HG03097 (cell line): ENCODE results near the gene PCBP2.
A peak's percentile ranks its signal among the peaks of the same experiment; 100 is the strongest.
"Not testable (repeated sequence)": the region's sequence is repeated elsewhere in the genome, so short reads cannot be mapped to it uniquely, and the experiment has no call there.

Experiments
- ATAC-seq: cut with Tn5 transposase; IDR thresholded peaks from one replicate; pipeline ENCODE4 v1.9.1; 2021; ENCODE audit not compliant: unreplicated experiment, low FRiP score

PCBP2 gene

GRCh38 chr12:53439582-53439981 is 12.3 kb upstream of the PCBP2 start:
- not testable (repeated sequence) for ATAC-seq

DNA sequence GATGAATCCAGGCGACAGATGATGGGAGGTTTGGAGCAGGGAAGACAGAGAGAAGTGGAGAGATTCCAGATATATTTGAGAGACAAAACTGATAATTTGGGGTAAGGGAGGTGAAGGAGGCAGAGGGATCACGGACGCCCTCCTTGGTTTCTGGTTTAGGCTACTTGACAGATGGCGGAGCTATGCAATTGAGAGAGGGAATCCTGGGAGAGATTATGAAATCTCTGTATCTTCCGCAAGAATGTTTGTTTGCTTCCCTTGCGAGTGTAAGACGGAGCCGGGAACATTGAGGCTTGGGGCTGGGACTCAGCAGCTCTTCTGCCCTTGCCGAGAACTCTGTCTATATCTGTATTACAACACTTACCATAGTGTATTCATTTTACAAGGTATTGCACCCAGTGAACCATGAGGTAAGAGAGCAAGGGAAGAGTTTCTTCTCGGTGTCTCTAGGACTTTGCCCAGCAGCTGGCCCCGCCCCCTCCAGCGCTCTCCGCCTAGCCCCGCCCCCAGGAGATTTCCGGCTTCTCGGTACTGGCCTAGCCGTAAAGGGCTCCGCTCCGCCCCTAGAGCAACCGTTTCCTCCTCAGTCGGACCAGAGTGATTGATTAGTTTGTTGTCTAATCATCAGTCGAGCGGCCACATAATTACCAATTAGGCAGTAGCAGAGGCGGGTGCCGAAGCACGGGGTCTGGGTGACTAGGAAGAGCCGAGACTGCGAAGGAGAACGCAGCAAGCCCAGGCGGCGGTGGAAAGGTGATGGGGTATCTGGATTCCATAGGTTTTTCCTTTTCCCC is 10.7 kb upstream of the PCBP2 start, which contains the start of gene PRR13:
PRR13 (plus strand) TSS at position 695 of the 794 bp plus-strand sequence. CDS start 981 bp downstream, outside the sequence.
- ATAC-seq = peak; percentile 99

DNA sequence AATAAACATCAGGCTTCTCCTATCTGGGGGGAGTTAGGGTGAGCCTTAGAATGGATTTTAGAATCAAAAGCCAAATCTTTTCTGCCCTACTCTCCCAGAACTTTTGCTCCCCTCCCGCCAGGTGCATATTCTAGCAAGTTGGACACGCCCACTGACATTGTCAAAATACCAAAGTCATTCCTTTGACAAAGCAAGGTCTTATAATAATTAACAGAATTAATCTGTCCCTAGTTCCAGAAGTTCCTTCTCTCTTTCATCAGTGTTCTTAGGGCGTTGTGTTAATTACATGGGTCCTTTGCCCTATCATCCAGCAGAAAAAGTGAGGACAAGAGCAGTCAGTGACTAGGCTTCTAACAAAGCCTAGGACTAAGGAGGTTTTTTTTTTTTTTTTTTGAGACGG is 7.9 kb upstream of the PCBP2 start:
- no peak for ATAC-seq

GRCh38 chr12:53444593-53445325 is 7.1 kb upstream of the PCBP2 start:
- ATAC-seq = not testable (repeated sequence)

GRCh38 chr12:53450936-53451335 is 966 bp upstream of the PCBP2 start:
- no peak for ATAC-seq

- ATAC-seq = no peak
Measured at GRCh38 chr12:53452159-53453077, 516 bp downstream of the PCBP2 start.

GRCh38 chr12:53453953-53454640 is 2.2 kb downstream of the PCBP2 start:
- ATAC-seq = no peak

DNA sequence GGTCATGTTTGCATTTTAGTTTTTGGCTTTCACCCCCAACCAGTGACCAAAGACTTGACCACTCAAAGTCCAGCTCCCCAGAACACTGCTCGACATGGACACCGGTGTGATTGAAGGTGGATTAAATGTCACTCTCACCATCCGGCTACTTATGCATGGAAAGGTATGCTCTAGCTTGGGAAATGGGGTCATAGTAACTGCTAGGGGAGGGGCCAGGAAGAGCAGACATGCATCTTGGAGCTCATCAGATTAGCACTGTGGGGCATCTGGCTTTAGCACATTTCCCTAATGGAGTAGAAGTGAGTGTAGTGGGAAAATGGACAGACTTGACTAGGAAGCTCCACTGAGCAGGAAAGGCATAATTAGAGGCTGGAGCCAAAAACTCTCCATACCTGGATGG is 2.8 kb downstream of the PCBP2 start:
- ATAC-seq = no peak

GRCh38 chr12:53456654-53457366 is 4.9 kb downstream of the PCBP2 start:
- no peak for ATAC-seq

DNA sequence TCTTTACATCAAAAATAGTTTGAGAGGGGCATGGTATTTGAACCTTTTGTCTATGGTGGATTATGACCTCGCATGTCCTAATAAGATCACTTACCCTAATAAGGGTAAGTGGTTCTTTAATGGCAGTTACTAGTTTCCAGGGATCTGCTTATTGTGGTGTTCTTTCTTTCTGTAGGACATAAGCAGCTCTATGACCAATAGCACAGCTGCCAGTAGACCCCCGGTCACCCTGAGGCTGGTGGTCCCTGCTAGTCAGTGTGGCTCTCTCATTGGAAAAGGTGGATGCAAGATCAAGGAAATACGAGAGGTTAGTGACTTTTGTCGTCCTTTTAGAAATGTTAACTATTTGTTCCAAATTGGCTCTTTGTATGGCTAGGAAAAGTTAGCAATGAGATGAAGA is 7.2 kb downstream of the PCBP2 start:
- no peak for ATAC-seq

GRCh38 chr12:53461059-53461458 is 9.2 kb downstream of the PCBP2 start:
- ATAC-seq = no peak

DNA sequence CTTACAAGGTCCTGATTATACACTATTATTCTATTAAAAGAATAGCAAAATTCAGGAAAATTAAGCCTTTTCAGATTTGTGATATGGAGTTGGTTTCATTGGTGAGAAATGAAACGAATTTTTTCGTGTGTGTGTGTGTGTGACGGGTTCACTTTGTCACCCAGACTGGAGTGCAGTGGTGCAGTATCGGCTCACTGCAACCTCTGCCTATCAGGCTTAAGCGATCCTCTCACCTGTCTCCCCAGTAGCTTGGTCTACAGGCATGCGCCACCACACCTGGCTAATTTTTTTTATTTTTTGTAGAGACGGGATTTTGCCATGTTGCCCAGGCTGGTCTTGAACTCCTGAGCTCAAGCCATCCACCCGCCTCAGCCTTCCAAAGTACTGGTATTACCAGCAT is 9.7 kb downstream of the PCBP2 start:
- ATAC-seq = no peak

DNA sequence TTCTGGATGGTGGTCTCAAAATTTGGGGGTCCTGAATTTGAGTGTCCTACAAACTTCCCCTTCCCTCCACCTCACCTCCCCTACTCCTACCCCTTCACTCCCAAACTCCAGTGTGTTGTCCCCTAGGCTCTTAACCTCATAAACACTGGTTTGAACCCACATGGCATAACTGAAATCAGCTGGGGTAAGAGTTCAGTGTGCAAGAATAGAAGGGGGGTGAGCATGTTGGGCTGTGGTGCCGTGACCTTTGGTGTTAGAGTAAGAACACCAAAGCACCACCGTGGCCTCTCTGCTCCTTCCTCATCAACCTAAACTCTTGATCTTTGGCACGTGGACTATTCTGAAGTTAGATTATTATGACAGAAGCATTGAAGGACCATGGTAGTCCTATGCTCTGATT is 11.0 kb downstream of the PCBP2 start:
- ATAC-seq = no peak

DNA sequence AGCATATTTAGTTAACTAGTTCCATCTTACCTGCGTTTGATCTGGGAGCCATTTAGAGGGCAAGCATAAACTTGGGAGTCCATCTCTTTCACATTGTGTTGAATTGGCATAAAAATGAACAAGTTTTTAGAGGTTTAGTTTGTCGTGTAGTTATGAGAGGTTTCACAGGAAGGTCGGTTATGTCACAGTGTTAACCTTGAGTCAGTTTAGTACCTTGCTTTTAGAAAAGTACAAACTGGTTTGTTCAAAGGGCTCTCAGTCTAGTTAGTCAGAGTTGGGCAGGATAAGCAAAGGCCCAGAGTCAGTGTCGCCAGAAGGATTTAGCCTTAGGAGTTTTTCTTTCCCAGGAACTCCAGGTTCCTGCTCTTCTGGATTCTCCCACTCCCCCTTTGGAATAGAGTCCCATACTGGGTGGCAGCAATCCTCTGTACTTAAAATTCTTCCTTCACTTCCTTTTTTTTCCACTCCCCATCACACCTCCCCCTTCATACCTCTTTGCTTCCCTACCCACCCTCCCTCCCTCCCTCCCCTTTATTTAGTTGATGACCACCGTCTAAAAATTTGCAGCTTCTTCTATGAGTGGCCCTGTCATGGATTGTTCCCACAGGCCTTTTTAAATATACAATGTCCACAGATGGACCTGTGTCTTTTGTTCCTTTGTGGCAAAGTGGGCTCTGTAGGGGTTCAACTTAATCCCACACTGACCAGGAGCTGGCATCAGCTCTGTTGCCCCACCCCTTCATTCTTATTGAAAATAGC is 12.1 kb downstream of the PCBP2 start:
- ATAC-seq = no peak

- ATAC-seq = no peak
Measured at GRCh38 chr12:53464685-53465418, 12.9 kb downstream of the PCBP2 start.

GRCh38 chr12:53465679-53466078 is 13.8 kb downstream of the PCBP2 start:
- no peak for ATAC-seq

- ATAC-seq = no peak
Measured at GRCh38 chr12:53466640-53467039, 14.7 kb downstream of the PCBP2 start.

DNA sequence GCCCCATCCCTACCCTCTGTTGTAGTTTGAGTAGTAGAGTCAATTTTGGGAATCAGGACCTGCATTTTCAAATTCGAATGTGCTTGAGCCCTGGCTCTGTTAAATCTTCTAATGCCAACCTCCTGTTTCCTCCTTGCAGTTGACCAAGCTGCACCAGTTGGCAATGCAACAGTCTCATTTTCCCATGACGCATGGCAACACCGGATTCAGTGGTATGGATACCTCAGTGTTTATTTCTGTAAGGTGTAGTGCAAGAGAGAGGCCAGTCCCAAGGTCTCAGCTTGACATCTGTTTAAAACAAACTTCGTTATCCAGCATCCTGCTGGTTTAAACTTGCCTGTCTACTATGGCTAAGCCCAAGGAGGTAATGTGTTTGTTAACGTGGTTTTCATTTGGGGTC is 15.2 kb downstream of the PCBP2 start:
- no peak for ATAC-seq
